GM23248 (cell line): ENCODE results near the gene RECQL5.
"Not testable (repeated sequence)": the region's sequence is repeated elsewhere in the genome, so short reads cannot be mapped to it uniquely, and the experiment has no call there.

Experiments
- EZH2 ChIP-seq: fragments of 200-600 bp; sonication (generic); IDR thresholded peaks from 2 replicates; pipeline ENCODE4 v1.6.1; 2018; ENCODE audit warnings: antibody characterized with exemption, mild to moderate bottlenecking; ENCODE audit not compliant: insufficient read depth, poor library complexity, severe bottlenecking
- EZH2phosphoT487 ChIP-seq: fragments of 200-600 bp; sonication (generic); IDR thresholded peaks from 2 replicates; pipeline ENCODE4 v1.6.1; 2018; ENCODE audit warnings: antibody characterized with exemption, moderate library complexity, mild to moderate bottlenecking, low read depth; ENCODE audit not compliant: insufficient read depth

DNA sequence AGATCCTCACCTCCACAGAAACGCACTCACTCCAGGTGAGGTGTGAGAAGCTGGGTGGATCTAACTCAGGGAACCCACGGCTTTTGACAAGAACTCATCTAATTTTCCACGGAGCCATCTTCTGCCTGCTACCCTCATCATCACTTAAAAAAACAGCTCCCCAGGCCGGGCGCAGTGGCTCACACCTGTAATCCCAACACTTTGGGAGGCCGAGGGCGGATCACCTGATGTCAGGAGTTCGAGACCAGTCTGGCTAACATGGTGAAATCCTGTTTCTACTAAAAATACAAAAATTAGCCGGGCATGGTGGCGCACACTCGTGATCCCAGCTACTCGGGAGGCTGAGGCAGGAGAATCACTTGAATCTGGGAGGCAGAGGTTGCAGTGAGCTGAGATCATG is 28.9 kb downstream of the RECQL5 start:
- not testable (repeated sequence) for TF ChIP-seq EZH2phosphoT487, EZH2
